Activated gamma-delta T cell treated with anti-CD3 and anti-CD28 coated beads, Interleukin-2, amount 50 U/mL, for 16 hours (primary cell): ENCODE measurements around the gene NR6A1.

Source experiments
- DNase-seq: peaks from one replicate; pipeline ENCODE4 v3.0.0-alpha.2; 2020; ENCODE audit warnings: low read depth

The NR6A1 gene

DNA sequence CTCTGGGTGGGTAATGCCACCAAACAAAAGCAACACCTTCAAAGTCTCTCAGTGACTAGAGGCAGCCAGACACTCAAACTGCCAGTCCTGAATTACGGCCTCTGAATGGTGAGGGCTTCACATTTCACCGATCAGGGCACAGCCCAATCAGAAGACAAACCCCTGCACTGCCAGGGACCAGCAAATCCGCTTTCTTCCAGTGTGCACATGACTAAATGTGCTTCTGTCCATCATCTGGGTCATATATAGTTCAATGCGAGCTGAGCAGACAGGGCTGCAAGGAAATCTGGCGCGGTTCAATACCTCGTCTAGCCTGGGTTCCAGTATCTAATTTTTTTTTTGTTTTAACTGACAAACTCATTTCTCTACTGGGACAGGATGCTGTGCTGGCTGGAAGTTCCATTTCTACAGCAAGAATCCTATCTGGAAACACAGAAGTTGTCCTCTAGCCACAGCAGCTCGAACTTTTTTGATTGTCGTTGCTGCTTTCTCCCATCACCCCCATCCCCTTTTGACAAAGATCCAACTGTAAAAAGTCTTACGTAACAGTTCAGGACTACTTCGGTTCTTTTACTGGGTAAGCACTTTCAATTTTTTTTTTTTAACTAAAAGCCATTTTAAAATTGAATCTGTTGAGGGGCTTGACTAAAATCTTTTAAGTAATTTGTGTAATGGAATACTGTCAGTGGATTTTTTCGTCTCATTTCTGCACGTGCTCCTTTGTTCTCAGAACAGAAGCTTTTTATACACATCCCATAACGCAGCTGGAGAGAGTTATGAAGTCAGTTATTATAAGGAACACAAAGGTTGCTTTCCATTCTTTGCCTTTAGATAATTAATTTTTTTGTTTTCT is 112.7 kb downstream of the NR6A1 start:
- DNase-seq = no peak

DNA sequence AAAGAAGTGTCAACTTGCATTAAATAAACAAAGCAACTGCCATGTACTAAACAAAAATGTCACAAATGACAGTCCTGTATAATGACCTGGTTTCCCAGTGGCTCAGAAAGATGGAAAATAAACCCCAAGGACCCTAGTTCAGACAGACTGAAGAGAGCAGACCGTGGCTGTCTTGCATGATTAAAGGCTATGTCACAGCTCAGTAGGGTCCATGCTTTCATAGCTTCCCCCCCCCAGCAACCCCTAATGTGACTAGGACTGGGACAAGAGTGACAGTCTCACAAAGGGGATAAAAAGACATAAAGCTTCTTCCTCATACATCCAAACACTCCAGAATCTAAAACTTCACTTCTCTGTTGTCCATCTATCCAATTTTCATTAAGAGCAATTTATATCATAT is 113.6 kb downstream of the NR6A1 start:
- no peak for DNase-seq

DNA sequence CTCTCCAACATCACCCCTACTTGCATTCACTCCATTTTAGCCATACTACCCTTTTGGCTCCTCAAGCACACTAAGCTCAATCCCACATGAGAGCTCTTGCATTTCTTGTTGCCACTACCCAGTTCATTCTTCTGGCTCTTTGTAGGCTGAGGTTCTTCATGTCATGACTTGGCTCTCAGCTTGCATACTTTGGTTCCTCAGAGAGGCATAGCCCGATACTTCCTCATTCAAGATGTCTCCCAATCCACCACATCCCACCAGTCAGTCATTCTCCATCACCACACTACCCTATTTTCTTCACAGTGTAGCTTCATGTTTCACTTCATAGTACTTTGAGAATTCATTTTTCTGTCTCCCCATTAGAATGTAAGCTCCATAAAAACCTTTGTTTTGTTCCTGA is 116.7 kb downstream of the NR6A1 start:
- DNase-seq = no peak

DNA sequence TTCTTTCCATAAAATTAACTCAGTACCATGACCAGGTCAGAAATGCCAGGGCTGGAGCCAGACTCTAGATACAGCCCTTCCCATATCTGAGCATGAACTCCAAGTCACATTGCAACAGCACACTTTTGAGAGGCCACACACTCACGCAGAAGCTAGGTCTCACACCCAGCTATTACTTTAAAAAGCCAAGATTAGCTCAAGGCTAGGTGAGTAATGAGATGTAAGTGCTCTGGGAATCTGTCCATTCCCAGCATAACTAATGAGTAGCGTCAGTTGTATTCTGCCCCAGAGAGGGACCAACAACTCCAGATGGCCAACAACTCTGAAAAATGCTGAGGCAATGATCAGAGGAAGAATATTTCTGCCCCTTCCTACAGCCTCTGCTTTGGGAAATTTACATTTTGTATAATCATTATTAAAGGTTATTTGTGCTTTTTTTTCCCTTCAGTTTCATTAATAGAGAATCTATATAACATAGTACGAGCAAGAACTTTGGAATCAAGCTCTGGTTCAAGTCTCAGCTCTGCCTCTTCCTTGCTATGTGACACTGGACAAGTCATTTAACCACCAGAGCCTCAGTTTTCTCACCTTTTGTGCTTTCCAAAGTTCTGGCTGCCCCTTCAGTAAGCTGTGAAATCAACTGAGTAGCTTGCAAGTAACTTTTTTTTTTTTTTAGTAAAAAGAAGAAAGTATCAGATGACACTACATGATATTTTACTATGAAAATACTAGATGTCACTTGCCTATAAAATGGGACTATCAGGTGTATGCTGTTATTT is 118.3 kb downstream of the NR6A1 start:
- DNase-seq = no peak

DNA sequence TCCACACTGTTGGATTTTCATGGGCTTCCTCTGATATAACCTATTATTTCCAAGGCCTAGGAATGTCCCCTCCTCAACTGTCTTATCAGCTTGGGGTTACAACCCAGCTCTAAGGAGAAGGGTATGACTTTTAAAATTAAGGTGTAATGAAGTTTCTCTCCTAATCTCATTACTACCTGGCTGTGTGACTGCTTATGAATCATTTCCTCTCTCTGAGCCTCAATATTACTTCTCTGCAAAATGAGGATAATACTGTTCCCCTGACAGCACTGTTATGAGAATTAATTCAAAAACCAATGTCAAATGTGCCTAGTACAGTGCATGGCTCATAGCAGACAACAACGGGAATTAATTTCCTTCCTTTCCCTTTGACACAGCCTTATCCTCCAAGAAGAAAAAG is 118.9 kb downstream of the NR6A1 start:
- DNase-seq = no peak

DNA sequence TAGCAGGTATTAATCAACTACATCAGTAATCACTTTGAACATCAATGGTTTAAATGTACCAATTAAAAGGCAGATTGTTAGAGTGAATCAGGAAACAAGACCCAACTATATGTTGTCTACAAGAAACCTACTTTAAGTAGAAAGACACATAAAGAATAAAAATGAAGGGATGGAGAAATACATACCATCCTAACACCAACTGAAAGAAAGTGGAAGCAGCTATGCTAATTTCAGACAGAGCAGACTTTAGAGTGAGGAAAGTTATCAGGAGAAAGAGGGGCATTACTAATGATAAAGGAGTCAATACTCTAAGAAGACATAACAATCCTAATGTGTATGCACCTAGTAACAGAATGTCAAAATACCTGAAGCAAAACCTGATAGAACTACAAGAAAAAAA is 125.8 kb downstream of the NR6A1 start:
- DNase-seq = no peak

DNA sequence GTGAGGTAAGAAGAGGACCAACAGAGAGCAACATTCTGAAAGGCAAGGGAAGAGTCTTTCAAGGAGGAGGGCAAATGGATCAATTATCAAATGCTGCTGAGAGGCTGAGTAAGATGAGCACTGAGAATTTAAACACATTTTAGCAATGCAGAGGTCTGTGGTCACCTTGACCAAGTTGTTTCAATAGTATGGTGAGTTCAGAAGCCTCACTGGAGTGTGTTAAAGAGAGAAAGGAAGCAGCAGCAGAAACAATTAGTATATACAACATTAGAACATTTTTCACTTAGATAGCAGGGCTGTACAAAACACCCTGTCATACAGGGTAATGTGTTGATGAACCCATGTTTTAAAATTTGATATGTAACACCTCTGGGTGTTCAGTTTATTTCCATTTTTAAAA is 131.5 kb downstream of the NR6A1 start:
- DNase-seq = no peak

DNA sequence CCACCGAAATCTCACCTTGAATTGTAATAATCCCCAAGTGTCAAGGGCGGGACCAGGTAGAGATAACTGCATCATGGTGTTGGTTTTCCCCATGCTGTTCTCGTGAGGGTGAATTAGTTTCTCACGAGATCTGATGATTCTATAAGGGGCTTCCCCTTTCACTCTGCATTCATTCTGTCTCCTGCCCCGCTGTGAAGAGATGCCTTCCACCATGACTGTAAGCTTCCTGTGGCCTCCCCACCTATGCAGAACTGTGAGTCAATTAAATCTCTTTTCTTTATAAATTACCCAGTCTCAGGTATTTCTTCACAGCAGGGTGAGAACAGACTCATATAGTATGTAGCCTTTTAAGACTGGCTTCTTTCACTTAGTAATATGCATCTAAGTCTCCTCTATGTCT is 135.8 kb downstream of the NR6A1 start:
- no peak for DNase-seq

DNA sequence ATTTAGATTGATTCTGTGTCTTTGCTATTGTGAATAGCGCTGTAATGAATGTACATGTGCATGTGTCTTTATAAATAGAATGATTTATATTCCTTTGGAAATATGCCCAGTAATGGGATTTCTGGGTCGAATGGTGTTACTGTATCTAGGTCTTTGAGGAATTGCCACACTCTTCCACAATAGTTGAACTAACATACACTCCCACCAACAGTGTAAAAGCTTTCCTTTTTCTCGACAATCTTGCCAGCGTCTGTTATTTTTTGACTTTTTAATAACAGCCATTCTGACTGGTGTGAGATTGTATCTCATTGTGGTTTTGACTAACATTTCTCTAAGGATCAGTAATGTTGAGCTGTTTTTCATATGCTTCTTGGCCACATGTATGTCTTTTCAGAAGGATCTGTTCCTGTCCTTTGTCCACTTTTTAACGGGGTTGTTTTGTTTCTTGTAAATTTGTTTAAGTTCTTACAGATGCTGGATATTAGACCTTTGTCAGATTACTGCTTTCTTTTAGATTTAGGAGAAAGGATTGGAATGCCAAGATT is 139.0 kb downstream of the NR6A1 start:
- no peak for DNase-seq

DNA sequence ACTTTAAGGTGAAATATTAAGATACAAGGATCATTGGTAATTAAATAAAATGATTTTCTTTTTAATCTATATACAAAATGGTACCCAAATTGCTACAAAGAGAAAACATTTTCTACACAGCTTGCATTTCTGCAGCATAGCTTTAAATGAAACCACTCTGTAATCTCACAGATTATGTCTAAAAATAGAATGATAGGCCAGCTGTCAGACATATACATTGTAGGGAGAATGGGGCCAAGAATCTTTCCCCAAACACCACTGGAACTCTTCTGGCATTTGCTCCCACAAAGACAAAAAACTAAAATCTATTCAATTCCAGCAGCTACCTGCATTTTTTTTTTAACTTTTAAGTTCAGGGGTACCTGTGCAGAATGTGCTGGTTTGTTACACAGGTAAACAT is 139.8 kb downstream of the NR6A1 start:
- no peak for DNase-seq

DNA sequence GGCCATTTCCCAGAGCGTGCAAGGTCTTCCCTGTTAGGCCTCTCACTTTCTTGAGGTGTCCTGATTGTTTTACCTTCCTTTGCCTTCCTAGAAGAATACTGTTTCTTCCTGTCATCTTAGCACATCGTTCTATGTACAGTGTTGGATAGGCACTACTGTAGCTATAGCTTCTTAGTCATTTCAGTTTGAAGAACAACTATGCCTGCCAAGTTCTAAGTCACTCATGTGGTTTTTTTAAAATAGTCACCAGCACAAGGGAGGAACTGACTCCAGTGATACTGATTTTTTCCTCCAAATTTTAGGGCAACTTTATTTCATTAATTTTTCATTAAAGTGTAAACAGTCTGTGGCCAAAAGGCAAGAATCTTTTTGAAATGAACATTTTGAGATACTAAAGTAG is 141.5 kb downstream of the NR6A1 start:
- DNase-seq = no peak

DNA sequence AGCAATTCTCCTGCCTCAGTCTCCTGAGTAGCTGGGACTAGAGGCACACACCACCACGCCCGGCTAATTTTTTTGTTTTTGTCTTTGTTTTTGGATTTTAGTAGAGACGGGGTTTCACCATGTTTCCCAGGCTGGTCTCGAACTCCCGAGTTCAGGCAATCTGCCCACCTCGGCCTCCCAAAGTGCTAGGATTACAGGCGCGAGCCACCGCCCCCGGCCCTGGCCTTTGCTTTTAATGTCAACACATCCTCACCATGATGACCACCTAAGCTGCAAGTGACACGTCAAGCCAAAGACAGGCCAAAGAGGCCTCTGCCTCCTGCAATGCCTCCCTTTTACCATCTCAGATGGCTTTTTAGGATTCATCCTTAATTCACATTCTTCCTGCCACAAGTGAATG is 142.4 kb downstream of the NR6A1 start:
- DNase-seq = no peak

DNA sequence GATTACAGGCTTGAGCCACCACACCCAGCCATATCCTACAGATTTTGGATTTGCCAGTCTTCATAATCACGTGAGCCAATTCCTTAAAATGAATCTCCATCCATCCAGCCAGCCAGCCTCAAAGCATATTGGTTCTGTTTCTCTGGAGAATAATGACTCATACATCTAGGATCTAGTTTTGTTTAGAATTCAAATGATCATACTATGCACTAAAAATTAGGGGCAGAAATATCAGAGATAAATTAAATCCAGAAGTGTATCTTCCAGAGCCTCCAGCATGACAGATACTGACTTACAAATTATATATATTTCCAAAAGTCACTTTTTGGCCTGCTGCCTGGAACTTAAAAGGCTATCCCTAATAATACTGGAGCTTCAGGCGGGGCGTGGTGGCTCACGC is 144.8 kb downstream of the NR6A1 start:
- DNase-seq = no peak

DNA sequence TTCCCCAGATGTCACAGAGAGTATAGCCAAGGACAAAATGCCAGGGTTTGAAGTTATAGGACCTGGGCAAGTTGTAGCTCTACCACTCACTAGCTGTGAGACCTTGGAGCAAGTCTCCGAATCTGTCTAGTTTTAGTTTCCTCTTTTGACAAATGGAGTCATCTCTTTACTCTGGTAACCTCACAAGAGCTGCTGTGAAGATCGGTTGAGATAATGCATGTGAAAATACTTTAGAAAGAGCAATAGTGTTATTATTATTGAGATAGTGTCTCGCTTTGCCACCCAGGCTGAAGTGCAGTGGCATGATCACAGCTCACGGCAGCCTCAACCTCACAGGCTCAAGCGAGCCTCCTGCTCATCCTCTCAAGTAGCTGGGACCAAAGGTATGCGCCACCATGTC is 146.0 kb downstream of the NR6A1 start:
- DNase-seq = no peak

DNA sequence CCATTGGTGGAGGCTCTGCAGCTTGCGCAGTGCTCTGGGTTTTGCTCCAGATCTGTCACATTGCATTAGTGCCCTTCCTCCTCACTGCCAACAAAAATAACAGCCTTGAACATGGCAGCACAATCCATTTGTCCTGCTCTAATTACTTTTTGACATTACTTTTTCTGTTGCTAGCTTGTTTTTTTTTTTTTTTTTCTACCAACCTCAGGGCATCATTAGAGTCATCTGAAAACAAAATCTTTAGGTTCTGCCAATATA is 146.4 kb downstream of the NR6A1 start:
- DNase-seq = no peak

DNA sequence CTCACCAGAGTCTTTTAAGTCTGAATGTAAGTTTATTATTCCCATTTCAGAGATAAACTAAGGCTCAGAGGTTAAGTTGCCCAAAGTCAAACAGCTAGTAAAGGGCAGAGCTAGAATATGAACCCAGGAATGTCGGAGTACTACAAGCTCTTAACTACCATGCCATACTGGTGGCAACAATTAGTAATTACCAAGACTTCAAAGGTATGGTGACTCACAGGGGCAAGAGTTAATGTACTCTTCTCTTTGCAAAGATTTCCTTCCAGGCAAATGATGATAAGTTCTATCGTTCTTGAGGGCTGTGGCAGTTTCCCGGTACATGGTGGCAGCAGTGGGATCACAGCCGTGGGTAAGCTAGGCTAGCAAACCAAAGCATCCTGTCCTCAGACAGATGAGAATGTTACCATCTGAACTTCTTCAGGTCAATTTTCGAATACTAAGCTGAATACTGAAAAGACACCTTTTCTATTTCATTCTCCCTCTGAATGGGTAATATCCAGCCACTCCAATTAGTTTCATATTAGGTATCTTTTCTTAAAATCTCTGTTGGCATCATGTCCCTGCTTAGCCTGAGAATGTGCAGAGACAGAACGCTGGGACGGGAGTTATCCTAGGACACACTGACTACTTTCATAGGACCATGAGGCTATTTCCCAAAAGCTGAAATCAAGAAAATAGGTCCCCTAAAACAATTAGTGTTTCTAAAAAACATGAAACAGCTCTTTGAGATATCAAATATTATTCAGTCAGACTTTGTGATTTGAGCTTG is 147.0 kb downstream of the NR6A1 start:
- no peak for DNase-seq

DNA sequence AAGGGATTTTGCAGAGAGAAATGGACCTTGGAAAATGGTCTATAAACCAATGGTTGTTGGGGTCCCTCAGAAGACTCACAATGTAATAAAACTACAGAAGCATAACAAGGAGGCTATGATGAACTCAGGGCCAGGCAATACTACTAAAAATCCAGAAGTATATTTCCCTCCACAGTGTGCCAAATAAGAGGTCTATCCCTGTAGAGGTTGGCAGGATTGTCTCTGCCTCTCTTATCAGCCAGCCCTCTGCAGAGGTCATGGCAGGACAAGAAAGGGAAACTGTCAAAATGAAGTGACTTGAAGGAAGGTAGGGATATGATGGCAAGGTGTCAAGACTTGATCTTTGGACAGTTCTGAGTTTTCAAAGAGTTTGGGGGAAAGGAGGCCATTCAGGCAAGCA is 148.2 kb downstream of the NR6A1 start:
- DNase-seq = no peak

DNA sequence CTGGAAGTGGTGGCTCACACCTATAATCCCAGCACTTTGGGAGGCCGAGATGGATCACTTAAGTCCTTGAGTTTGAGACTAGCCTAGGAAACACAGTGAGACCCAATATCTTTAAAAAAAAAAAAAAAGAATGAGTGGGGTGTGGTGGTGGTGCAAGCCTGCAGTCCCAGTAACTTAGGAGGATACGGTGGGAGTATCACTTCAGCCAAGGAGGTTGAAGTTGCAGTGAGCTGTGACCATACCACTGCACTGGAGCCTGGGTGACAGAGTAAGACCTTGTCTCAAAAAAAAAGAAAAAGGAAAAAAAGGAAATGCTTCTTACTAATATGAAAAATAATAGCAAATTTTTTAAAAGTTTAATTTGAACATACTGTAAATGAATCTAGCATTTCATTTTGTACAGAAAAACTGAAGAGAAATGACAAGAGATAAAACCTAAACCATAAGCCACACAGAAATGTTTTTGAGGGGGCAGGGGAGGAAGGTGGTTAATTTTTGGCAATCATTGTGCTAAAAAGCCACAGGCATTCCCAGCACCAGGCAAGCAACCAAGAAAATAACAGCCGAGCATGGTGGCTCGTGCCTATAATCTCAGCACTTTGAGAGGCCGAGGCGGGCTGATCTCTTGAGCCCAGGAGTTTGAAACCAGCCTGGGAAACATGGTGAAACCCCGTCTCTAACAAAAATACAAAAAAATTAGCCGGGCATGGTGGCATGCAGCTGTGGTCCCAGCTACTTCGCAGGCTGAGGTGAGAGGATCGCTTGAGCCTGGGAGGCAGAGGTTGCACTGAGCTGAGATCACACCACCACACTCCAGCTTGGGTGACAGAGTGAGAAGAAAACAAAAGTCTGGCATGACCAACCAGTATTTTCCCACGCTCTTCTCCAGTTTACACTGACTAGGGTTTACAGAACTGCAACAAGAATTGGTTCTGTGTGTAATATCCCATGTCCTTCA is 149.5 kb downstream of the NR6A1 start:
- DNase-seq = no peak

DNA sequence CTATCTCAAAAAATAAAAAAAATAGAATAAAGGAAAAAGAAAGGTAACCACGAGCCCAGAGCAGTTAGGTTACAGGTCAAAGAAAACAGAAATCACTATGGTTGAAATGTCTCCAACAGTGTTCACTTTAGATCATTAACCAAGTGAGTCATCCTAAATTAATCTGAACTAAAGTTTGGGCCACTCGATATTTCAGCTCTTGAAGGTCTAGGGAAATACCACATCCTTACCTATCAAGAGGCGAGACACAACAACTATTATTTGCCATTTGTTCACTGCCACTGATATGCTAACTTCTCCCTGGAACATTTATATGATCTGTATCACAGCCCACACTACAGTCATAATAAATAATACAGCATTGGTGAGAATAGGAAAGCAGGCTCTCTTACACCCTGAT is 152.6 kb downstream of the NR6A1 start:
- DNase-seq = no peak

DNA sequence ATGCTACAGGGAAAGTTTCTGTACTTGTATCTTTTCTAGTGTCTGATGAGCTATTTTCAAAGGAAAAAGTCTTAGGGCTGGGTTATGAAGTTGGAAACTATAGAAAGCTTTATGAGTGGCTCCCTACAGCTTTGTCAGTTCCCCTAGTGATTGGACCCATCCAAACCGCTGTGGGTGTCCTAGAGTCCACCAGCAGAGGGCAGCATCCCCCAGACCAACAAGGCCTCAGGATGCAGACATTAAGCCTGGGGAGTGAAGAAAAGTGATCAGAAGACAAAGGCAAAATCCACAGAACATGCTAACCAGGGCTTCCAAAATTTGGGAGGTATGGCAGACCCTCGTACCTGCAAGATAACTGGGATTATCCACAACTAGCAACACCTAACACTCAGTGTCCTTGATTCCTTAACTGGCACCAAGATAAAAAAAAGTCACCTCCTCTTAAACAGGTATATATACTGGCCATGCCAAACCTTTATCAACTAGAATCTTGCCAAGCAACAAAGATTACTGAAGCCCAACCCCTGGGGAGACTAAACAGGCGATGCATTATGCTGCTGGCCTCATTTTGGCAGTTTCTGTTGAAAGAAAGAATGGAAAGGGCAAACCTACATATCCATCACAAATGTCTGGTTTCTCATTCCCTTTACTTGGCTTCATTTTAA is 153.5 kb downstream of the NR6A1 start:
- DNase-seq = peak; percentile 43

DNA sequence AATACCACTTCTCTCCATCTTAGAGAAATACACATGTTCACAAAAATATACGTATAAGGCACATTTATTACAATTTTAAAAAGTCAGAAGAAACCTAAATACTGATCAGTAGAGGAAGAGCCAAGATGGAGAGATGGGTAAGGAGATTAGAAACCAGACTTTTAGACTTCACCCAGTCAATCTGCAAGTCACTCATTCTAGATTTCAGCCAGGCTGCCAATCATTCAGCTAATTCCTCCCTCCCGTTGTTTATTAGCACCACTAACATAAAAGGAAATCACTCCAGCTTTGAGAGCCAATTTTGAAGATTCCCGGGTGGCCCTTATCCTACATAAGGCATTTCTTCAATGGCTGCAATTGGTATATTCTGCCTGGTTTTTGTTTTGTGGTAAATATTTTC is 154.2 kb downstream of the NR6A1 start:
- DNase-seq = no peak
